ENCODE measurements around the gene RABGAP1L.
A peak's percentile ranks its signal among the peaks of the same experiment; 100 is the strongest.

The RABGAP1L gene

GRCh38 chr1:174764191-174764590 is 604.9 kb downstream of the RABGAP1L start:
- H3K4me3 ChIP-seq (replicated peaks in 1 of 2; ENCODE audit: low read depth in 2 of 2, low read length in 2 of 2): no peak overlapping the region
- TF ChIP-seq CTCF (IDR thresholded peaks at IDR 0.05; ENCODE audit: low read depth, low read length): no peak
- no peak for DNase-seq (ENCODE audit: low read depth in 2 of 2)

- H3K4me3 ChIP-seq (replicated peaks in 1 of 2; ENCODE audit: low read depth in 2 of 2, low read length in 2 of 2): no peak overlapping the region
- TF ChIP-seq CTCF (IDR thresholded peaks at IDR 0.05; ENCODE audit: low read depth, low read length): no peak
Observed at GRCh38 chr1:174766727-174767126, 607.4 kb downstream of the RABGAP1L start.

GRCh38 chr1:174768516-174768915 is 609.2 kb downstream of the RABGAP1L start:
- no peak for DNase-seq (ENCODE audit: low read depth in 2 of 2)
- no peak for TF ChIP-seq CTCF (IDR thresholded peaks at IDR 0.05; ENCODE audit: low read depth, low read length)
- no peak overlapping the region for H3K4me3 ChIP-seq (replicated peaks in 1 of 2; ENCODE audit: low read depth in 2 of 2, low read length in 2 of 2)

More at GRCh38 chr1:174766727-174767126, 607.4 kb downstream of the RABGAP1L start:
- DNase-seq (ENCODE audit: low read depth in 2 of 2): no peak

GRCh38 chr1:174768949-174769348 is 609.6 kb downstream of the RABGAP1L start:
- no peak for DNase-seq (ENCODE audit: low read depth in 2 of 2)
- TF ChIP-seq CTCF (IDR thresholded peaks at IDR 0.05; ENCODE audit: low read depth, low read length): no peak
- no peak overlapping the region for H3K4me3 ChIP-seq (replicated peaks in 1 of 2; ENCODE audit: low read depth in 2 of 2, low read length in 2 of 2)

- peak; percentile 71 to 76 for DNase-seq (ENCODE audit: low read depth in 2 of 2)
- no peak overlapping the region for H3K4me3 ChIP-seq (replicated peaks in 1 of 2; ENCODE audit: low read depth in 2 of 2, low read length in 2 of 2)
- TF ChIP-seq CTCF (IDR thresholded peaks at IDR 0.05; ENCODE audit: low read depth, low read length): peak; percentile 70
Observed at GRCh38 chr1:174769961-174770549, 610.7 kb downstream of the RABGAP1L start.

GRCh38 chr1:174775621-174776020 is 616.3 kb downstream of the RABGAP1L start:
- no peak for TF ChIP-seq CTCF (IDR thresholded peaks at IDR 0.05; ENCODE audit: low read depth, low read length)
- H3K4me3 ChIP-seq (replicated peaks in 1 of 2; ENCODE audit: low read depth in 2 of 2, low read length in 2 of 2): no peak overlapping the region
- no peak for DNase-seq (ENCODE audit: low read depth in 2 of 2)

- no peak for DNase-seq (ENCODE audit: low read depth in 2 of 2)
- H3K4me3 ChIP-seq (replicated peaks in 1 of 2; ENCODE audit: low read depth in 2 of 2, low read length in 2 of 2): no peak overlapping the region
- TF ChIP-seq CTCF (IDR thresholded peaks at IDR 0.05; ENCODE audit: low read depth, low read length): no peak
Observed at GRCh38 chr1:174777262-174777661, 617.9 kb downstream of the RABGAP1L start.
